ENCODE data around the gene FGD6.
"Not testable (repeated sequence)": the region's sequence is repeated elsewhere in the genome, so short reads cannot be mapped to it uniquely, and the experiment has no call there.

The FGD6 gene

DNA sequence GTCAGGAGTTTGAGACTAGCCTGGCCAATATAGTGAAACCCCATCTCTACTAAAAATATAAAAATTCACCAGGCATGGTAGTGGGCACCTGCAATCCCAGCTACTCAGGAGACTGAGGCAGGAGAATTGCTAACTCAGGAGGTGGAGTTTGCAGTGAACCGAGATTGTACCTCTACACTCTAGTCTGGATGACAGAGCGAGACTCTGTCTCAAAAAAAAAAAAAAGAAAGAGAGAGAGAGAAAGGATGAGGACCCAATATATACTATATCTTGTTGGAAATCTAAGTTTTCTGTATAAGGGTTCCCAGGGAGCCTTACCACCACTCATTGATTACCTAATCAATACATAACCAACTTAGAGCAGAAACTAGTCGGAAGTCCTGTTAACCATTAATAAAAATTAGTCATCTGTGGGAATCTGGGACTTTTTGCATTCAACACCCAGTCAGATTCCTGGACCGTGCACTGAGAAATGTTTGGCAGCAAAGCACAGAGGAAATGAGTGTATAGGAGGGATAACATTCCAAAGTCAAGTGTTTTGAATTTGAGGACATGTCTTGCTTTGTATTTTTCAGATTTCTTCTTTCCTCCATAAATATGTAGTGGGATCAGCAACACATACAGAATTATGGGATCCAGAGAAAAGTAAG is 99.0 kb downstream of the FGD6 start:
- H3K36me3 ChIP-seq (ENCODE audit: insufficient read depth, low read length): no peaks in the 10 kb centered on the region
- peaks cover 30% of the 10 kb centered on the region for H3K4me1 ChIP-seq (ENCODE audit: insufficient read depth, low read length)
- no peak overlapping the region for H3K9ac ChIP-seq (ENCODE audit: low read length)
- H3K27me3 ChIP-seq (ENCODE audit: control insufficient read depth in 1 of 2, insufficient read depth in 2 of 2, low read length in 2 of 2): no peaks in the 10 kb centered on the region
- H3K4me3 ChIP-seq (ENCODE audit: low read depth in 1 of 2, low read length in 2 of 2): no peak overlapping the region
- H3K9me3 ChIP-seq (ENCODE audit: low read length): no peaks in the 10 kb centered on the region
- H3K27ac ChIP-seq (ENCODE audit: low read depth, low read length): no peak overlapping the region

GRCh38 chr12:95117178-95117599 is 100.1 kb downstream of the FGD6 start:
- H3K4me1 ChIP-seq (ENCODE audit: insufficient read depth, low read length): peaks cover 30% of the 10 kb centered on the region
- no peak overlapping the region for H3K9ac ChIP-seq (ENCODE audit: low read length)
- H3K36me3 ChIP-seq (ENCODE audit: insufficient read depth, low read length): peaks cover 6% of the 10 kb centered on the region
- H3K9me3 ChIP-seq (ENCODE audit: low read length): no peaks in the 10 kb centered on the region
- peak overlapping the region; percentile 67 for H3K27ac ChIP-seq (ENCODE audit: low read depth, low read length)
- H3K4me3 ChIP-seq (ENCODE audit: low read depth in 1 of 2, low read length in 2 of 2): no peak overlapping the region
- no peaks in the 10 kb centered on the region for H3K27me3 ChIP-seq (ENCODE audit: control insufficient read depth in 1 of 2, insufficient read depth in 2 of 2, low read length in 2 of 2)

GRCh38 chr12:95116773-95117172 is 100.5 kb downstream of the FGD6 start:
- peak overlapping the region; percentile 67 for H3K27ac ChIP-seq (ENCODE audit: low read depth, low read length)
- peaks cover 6% of the 10 kb centered on the region for H3K36me3 ChIP-seq (ENCODE audit: insufficient read depth, low read length)
- no peak overlapping the region for H3K4me3 ChIP-seq (ENCODE audit: low read depth in 1 of 2, low read length in 2 of 2)
- H3K4me1 ChIP-seq (ENCODE audit: insufficient read depth, low read length): peaks cover 30% of the 10 kb centered on the region
- no peaks in the 10 kb centered on the region for H3K27me3 ChIP-seq (ENCODE audit: control insufficient read depth in 1 of 2, insufficient read depth in 2 of 2, low read length in 2 of 2)
- no peaks in the 10 kb centered on the region for H3K9me3 ChIP-seq (ENCODE audit: low read length)
- no peak overlapping the region for H3K9ac ChIP-seq (ENCODE audit: low read length)

DNA sequence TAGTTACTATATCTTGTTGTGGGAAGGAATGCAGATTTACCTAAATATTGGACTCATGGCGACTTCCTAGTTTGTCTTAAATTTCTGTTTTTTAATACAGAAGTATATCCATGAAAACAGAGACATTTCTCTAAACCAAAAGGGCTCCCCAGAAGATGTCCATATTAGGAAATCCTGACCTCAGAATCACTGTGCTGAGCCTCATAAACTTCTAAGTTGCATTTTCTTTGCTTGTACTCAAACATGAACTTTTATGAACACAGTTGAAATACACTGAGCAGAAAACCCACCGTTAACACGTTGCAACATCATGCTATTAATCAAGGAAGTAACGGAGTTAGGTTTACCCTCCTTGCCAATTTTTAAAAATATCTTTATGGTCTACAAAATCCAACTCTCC is 100.9 kb downstream of the FGD6 start:
- no peak overlapping the region for H3K9ac ChIP-seq (ENCODE audit: low read length)
- H3K4me1 ChIP-seq (ENCODE audit: insufficient read depth, low read length): peaks cover 30% of the 10 kb centered on the region
- H3K4me3 ChIP-seq (ENCODE audit: low read depth in 1 of 2, low read length in 2 of 2): no peak overlapping the region
- peaks cover 6% of the 10 kb centered on the region for H3K36me3 ChIP-seq (ENCODE audit: insufficient read depth, low read length)
- H3K27ac ChIP-seq (ENCODE audit: low read depth, low read length): peak overlapping the region; percentile 67
- no peaks in the 10 kb centered on the region for H3K9me3 ChIP-seq (ENCODE audit: low read length)
- no peaks in the 10 kb centered on the region for H3K27me3 ChIP-seq (ENCODE audit: control insufficient read depth in 1 of 2, insufficient read depth in 2 of 2, low read length in 2 of 2)

DNA sequence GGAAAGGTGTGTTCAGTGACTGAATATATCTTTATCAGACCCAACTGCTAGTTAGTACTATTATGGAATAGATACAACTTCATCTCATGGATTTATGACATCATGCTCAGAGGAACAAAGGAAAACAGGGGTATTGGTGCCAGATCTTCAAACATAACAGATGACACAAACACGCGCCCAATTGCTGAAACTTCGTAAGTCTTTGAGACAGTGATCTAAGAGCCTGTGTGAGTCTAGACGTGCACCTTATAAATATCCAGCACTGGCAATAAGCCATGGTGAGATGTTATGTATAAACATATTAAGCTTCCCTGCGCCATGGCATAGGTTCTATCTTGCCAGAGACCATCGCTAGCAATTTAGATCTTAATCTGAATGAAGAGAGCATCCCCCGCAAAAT is 101.6 kb downstream of the FGD6 start:
- H3K9me3 ChIP-seq (ENCODE audit: low read length): no peaks in the 10 kb centered on the region
- peak overlapping the region; percentile 67 for H3K27ac ChIP-seq (ENCODE audit: low read depth, low read length)
- peaks cover 6% of the 10 kb centered on the region for H3K36me3 ChIP-seq (ENCODE audit: insufficient read depth, low read length)
- no peak overlapping the region for H3K4me3 ChIP-seq (ENCODE audit: low read depth in 1 of 2, low read length in 2 of 2)
- H3K27me3 ChIP-seq (ENCODE audit: control insufficient read depth in 1 of 2, insufficient read depth in 2 of 2, low read length in 2 of 2): no peaks in the 10 kb centered on the region
- peaks cover 30% of the 10 kb centered on the region for H3K4me1 ChIP-seq (ENCODE audit: insufficient read depth, low read length)
- no peak overlapping the region for H3K9ac ChIP-seq (ENCODE audit: low read length)

GRCh38 chr12:95114766-95115405 is 102.4 kb downstream of the FGD6 start:
- H3K36me3 ChIP-seq (ENCODE audit: insufficient read depth, low read length): peaks cover 6% of the 10 kb centered on the region
- H3K9ac ChIP-seq (ENCODE audit: low read length): no peak overlapping the region
- H3K4me3 ChIP-seq (ENCODE audit: low read depth in 1 of 2, low read length in 2 of 2): no peak overlapping the region
- H3K27me3 ChIP-seq (ENCODE audit: control insufficient read depth in 1 of 2, insufficient read depth in 2 of 2, low read length in 2 of 2): no peaks in the 10 kb centered on the region
- H3K4me1 ChIP-seq (ENCODE audit: insufficient read depth, low read length): peaks cover 30% of the 10 kb centered on the region
- H3K9me3 ChIP-seq (ENCODE audit: low read length): no peaks in the 10 kb centered on the region
- H3K27ac ChIP-seq (ENCODE audit: low read depth, low read length): peak overlapping the region; percentile 67

DNA sequence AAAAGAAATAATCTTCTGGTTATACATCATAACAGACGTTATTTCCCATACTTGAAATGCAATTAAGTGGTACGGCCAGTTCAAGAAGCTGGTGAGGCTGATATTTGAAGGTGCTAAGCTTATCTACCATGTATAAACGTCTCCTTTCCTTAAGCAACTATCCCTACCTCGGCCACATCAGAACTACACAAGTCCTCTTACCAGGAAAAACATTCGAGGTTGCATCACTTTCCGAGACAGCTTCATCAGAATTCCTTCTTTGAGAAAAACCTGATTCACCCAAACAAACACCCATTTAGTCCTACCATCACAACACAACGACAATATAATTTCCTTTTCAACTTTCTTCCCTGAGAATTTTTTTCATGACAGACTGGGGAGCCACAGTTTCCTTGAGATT is 109.9 kb downstream of the FGD6 start:
- Histone ChIP-seq H3K27ac (ENCODE audit: low read depth, low read length) (no peak overlapping the region), H3K27me3 (ENCODE audit: control insufficient read depth in 1 of 2, insufficient read depth in 2 of 2, low read length in 2 of 2) (no peaks in the 10 kb centered on the region), H3K9me3 (ENCODE audit: low read length) (no peaks in the 10 kb centered on the region), H3K36me3 (ENCODE audit: insufficient read depth, low read length) (peaks cover 30% of the 10 kb centered on the region), H3K9ac (ENCODE audit: low read length) (no peak overlapping the region), H3K4me3 (ENCODE audit: low read depth in 1 of 2, low read length in 2 of 2) (no peak overlapping the region), H3K4me1 (ENCODE audit: insufficient read depth, low read length) (peaks cover 4% of the 10 kb centered on the region)

DNA sequence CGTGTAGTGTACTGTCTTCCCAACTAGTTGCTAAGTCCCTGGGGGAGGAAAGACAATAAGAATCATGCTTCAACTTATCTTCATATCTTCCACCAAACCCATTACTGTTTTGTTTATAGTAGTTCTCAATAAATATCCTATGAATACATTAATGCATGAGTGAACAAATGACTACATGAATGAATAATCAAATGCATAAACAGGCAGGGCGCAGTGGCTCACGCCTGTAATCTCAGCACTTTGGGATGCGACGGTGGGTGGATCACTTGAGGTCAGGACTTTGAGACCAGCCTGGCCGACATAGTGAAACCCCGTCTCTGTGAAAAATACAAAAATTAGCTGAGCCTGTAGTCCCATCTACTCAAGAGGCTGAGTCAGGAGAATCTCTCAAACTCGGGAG is 111.7 kb downstream of the FGD6 start:
- no peak overlapping the region for H3K9ac ChIP-seq (ENCODE audit: low read length)
- H3K4me3 ChIP-seq (ENCODE audit: low read depth in 1 of 2, low read length in 2 of 2): no peak overlapping the region
- peaks cover 4% of the 10 kb centered on the region for H3K4me1 ChIP-seq (ENCODE audit: insufficient read depth, low read length)
- H3K27me3 ChIP-seq (ENCODE audit: control insufficient read depth in 1 of 2, insufficient read depth in 2 of 2, low read length in 2 of 2): no peaks in the 10 kb centered on the region
- H3K27ac ChIP-seq (ENCODE audit: low read depth, low read length): no peak overlapping the region
- peaks cover 32% of the 10 kb centered on the region for H3K36me3 ChIP-seq (ENCODE audit: insufficient read depth, low read length)
- H3K9me3 ChIP-seq (ENCODE audit: low read length): no peaks in the 10 kb centered on the region

DNA sequence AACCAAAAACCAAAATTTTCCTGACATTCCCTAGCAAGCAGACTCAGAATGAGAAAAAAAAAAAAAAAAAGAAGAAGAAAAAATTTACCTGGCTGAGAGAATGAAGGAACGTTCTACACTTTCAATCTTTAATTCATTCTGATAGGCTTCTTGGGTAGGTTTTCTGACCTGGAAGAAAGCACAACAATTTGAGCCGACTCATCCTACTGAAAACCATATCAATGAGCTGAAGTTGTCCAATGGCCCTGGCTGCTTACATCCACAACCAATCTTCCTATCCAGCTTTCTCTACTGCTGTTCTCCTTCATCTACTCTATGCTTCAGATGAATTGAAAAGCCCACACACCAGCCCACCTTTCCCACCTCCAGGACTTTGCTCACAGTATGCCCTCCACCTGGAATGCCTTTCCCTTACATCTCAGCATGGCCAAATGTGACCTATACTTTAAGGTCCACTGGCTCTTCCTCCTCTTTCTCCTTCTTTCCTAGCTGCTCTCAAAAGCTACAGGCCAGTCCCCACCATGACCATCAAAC is 112.3 kb downstream of the FGD6 start:
- no peak overlapping the region for H3K9ac ChIP-seq (ENCODE audit: low read length)
- H3K4me1 ChIP-seq (ENCODE audit: insufficient read depth, low read length): peaks cover 4% of the 10 kb centered on the region
- no peak overlapping the region for H3K27ac ChIP-seq (ENCODE audit: low read depth, low read length)
- H3K9me3 ChIP-seq (ENCODE audit: low read length): no peaks in the 10 kb centered on the region
- no peaks in the 10 kb centered on the region for H3K27me3 ChIP-seq (ENCODE audit: control insufficient read depth in 1 of 2, insufficient read depth in 2 of 2, low read length in 2 of 2)
- H3K4me3 ChIP-seq (ENCODE audit: low read depth in 1 of 2, low read length in 2 of 2): no peak overlapping the region
- peaks cover 36% of the 10 kb centered on the region for H3K36me3 ChIP-seq (ENCODE audit: insufficient read depth, low read length)

DNA sequence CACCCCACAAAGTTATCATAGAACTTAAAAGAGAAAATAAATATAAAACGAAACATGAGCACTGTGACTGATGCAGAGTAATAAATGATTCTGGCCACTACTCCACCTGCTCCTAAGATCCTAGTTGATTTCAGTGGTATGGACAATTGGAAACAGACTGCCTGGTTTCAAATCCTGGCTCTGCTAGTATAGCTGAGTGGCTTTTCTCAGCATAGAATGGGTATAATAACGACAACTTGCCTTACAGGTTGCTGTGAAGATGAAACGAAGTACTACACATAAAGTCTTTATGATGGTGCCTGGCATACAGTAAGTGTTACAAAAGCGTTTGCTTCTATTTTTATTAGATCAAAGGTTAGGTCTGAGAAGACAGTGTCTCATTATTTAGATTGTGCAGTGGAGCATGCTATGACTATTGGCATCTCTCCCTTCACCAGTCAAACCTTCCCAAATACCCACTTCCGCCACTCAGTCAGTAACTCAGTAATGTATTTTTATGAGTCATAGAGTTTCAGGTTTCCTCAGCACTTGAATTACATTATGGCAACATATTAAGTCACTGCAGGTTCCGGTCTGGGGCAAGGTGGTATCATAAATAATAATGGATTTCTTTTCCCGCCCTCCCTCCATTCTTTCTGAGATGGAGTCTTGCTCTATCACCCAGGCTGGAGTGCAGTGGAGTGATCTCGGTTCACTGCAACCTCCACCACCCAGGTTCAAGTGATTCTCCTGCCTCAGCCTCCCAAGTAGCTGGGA is 114.2 kb downstream of the FGD6 start:
- peaks cover 30% of the 10 kb centered on the region for H3K36me3 ChIP-seq (ENCODE audit: insufficient read depth, low read length)
- no peaks in the 10 kb centered on the region for H3K9me3 ChIP-seq (ENCODE audit: low read length)
- H3K9ac ChIP-seq (ENCODE audit: low read length): no peak overlapping the region
- H3K27ac ChIP-seq (ENCODE audit: low read depth, low read length): no peak overlapping the region
- H3K27me3 ChIP-seq (ENCODE audit: control insufficient read depth in 1 of 2, insufficient read depth in 2 of 2, low read length in 2 of 2): no peaks in the 10 kb centered on the region
- H3K4me1 ChIP-seq (ENCODE audit: insufficient read depth, low read length): peaks cover 4% of the 10 kb centered on the region
- H3K4me3 ChIP-seq (ENCODE audit: low read depth in 1 of 2, low read length in 2 of 2): no peak overlapping the region

DNA sequence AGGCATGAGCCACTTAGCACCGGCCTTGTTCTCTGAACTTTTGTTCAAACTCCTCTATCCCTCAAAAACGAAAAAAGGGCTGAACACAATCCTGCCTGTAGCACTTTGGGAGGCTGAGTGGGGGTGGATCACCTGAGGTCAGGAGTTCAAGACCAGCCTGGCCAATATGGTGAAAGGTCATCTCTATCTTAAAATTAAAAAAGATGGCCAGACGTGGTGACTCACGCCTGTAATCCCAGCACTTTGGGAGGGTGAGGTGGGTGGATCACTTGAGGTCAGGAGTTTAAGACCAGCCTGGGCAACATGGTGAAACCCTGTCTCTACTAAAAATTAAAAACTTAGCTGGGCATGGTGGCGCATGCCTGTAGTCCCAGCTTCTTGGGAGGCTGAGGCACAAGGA is 115.3 kb downstream of the FGD6 start:
- not testable (repeated sequence) for H3K27me3 ChIP-seq (ENCODE audit: control insufficient read depth in 1 of 2, insufficient read depth in 2 of 2, low read length in 2 of 2); H3K4me3 ChIP-seq (ENCODE audit: low read depth in 1 of 2, low read length in 2 of 2); H3K9ac ChIP-seq (ENCODE audit: low read length); H3K9me3 ChIP-seq (ENCODE audit: low read length); H3K27ac ChIP-seq (ENCODE audit: low read depth, low read length)
- Histone ChIP-seq H3K36me3 (ENCODE audit: insufficient read depth, low read length) (peaks cover 19% of the 10 kb centered on the region), H3K4me1 (ENCODE audit: insufficient read depth, low read length) (peaks cover 15% of the 10 kb centered on the region)
